SW480 (cell line): Measurements from ENCODE around the gene PCDH17.

Source experiments
- DNase-seq: peaks from one replicate; pipeline ENCODE4 v3.0.0-alpha.2; 2016; ENCODE audit warnings: low spot score

PCDH17 gene

DNA sequence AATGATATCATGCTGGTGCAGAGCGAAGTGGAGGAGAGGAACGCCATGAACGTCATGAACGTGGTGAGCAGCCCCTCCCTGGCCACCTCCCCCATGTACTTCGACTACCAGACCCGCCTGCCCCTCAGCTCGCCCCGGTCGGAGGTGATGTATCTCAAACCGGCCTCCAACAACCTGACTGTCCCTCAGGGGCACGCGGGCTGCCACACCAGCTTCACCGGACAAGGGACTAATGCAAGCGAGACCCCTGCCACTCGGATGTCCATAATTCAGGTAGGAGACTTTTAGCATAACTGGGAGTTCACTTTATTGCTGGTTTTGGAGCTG, 3.3 kb downstream of the PCDH17 start:
- no peak for DNase-seq

DNA sequence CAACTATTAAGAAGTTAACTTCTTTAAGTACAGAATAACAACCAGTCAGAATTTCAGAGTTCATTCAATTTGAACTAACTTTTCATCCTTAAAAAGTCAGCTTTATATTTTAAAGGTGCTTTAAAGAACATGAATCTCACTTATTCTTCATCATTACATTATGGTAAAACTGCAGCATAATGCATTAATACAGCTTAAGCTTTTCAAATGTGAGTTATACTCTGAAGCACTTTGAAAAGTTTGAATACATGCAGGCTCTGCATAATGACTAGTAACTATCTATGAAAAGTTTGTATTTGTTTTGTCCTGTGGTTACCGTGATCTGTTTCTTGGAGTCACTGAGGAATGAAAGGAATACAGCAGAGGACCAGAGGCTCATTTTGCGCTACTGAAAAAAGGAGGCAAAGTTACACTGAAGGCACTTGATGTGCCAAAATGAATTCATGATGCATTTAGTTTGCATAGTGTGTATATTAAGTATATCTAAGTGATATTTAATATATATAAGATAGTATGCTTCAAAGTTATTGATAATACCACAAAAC, 4.1 kb downstream of the PCDH17 start:
- no peak for DNase-seq

GRCh38 chr13:57636816-57637215, 5.3 kb downstream of the PCDH17 start:
- no peak for DNase-seq

DNA sequence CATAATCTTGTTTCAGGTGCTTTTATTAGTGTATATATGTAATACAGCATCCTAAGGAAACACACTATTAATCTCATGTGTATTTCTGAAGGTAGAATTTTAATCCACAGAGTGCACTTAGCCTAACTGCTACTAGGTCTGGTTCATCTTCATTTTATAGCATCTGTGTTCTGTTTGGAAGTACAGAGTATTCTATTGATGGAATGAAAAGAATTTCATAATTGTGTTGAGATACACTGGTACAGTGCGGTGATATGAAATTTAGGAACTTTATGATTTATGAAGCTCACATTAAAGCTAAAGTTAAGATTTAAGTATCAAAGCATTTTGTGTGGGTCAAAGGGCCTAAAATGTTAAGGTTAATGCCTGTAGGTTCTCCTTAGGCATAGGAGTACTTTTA, 6.0 kb downstream of the PCDH17 start:
- no peak for DNase-seq

DNA sequence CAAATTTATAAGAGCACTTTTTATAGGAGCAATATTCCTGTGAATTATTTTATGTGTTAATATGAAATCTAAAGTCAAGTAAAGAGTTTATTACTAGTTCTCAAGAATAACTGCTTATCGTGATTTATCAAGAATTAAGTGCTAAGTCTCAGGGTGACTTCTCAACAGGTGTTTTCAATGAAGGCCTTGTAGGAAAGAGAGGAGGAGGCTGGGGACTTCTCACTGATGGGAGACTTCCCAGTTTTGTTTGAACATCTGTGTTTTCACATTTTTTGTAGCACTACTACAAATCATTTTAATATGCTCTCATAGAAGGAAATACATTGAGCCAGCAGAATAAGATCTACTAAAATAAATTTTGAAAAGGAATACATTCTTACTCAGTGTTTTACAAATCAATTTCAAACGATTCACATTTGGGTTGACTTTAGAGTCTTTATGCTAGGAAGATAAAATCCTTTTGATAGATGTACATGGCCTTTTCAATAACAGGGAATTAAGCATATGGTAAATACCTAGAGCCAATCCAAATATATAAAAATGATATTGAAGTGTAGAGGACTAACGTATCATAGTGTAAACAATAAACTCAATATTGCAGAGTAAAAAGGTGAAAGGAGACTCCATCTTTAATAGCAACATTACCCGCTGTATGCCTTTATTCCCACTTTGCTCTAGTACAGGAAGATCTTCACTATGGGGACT, 6.8 kb downstream of the PCDH17 start:
- no peak for DNase-seq

DNA sequence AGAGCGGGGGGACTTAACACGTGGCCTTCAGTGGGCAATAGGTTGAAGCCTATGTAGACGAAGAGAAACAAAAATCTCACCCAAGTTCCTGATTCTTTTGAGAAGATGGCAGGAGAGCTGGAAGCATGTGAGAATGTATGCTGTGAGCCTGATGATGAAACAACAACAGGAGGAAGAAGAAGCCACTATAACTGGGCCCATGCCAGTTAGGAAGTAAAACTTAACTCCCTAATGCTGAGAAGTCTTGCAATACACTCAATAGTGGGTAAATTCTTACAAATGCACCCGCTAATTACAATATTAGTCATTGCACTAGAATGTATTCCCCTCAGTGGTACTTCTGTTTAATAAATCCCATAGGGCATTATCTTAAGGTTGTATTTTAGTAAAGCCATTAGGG, 9.1 kb downstream of the PCDH17 start:
- DNase-seq: no peak

- no peak for DNase-seq
Observed at GRCh38 chr13:57641051-57641450, 9.5 kb downstream of the PCDH17 start.

GRCh38 chr13:57644106-57644505, 12.6 kb downstream of the PCDH17 start:
- DNase-seq: no peak

DNA sequence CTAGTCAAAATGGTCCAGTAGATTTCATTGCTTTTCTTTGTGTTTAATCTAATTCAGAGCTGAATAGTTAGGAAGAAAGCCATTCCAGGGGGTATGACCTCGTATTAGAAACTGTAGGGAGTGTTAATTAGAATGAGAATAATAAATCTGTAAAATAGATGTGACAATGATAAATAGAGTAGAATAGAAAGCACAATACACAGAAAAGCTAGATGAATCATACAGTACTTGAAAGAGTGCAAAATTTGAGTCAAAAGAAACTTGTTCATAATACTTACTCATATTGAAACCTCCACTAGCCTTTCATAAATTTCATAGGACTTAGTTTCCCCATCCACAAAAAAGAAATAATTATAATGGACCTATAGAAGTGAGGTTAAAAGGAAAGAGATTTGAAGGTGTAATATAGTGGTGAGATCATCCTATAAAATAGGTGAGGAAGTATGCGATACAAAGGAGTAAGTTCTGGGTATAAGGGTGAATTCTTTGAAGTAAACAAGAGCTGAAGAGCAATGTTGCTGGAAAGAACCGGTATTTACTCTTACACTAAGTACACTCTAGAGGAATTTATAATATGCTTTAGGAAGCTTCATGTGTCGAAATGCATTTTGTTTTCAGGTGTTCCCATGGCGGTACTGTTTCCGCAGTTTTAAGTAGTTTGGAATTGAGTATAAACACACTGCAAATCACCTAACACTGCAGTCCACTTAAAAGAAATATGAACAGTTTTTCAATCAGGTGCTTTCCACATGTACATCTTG, 21.9 kb downstream of the PCDH17 start:
- DNase-seq: no peak

- DNase-seq: no peak
Observed at GRCh38 chr13:57665481-57665880, 33.9 kb downstream of the PCDH17 start.

DNA sequence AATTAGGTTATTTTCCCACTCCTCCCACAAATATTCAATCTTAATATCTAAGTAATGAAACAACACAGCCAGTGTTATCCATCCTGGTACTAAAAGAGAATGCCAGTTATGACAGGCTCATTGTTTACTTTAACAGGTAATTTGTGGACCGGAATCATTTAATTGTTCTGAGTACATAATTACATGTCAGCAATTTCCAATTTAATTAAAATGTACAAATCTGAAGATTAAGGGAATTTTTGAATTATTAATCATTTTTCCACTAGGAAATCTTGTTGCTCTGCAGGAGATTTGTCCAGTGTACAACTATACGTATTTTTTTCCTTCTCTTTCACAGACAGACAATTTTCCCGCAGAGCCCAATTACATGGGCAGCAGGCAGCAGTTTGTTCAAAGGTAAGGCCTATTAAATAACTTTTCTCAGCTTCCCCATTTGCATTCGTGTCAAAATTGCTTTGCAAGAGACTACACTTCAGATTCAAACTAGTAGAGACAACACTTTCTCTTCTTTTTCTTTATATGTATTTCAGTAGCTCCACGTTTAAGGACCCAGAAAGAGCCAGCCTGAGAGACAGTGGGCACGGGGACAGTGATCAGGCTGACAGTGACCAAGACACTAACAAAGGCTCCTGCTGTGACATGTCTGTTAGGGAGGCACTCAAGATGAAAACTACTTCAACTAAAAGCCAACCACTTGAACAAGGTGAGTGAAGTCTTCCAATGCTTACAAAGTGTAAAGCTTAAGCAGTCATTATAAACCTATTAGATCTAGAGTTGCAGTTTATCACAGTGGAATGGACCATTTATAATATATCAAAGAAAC, 34.8 kb downstream of the PCDH17 start:
- no peak for DNase-seq

DNA sequence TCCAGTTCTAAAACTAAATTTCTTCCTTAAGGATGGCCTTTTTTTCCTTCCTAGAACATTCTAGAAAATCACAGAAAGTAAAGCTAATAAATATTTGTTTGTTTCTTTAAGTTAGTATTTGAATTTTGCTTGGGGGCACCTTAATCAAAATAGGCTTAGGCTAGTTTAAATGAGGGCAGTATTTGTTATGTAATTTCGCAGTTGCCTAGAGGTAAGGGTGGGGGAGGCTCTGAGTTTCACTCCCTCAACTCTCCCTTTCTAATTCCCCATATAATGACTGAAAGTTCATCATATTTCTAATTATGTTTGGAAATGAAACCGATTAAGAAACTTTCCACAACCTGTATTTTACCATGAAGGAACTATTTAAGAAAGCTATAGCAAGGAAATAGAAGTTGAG, 40.6 kb downstream of the PCDH17 start:
- DNase-seq: no peak

- no peak for DNase-seq
Observed at GRCh38 chr13:57673197-57673596, 41.7 kb downstream of the PCDH17 start.

DNA sequence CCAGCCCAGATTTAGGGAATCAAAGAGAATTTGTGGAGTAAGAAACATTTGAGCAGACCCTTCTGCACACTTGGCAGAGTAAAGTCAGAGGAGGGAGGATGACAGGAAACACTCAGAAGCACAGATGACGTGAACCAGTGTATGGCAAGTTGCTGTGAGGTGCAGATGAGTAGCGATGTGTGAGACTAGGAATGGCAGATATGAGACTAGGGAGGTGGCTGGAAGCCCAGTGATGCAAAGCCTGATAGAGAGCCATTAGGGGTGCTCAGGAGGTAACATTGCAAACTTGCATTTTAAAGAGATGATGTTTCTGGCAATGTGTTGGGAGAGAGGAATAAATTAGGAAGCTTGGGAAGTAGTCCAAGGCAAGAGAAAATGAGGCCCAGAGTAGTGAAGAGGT, 44.0 kb downstream of the PCDH17 start:
- no peak for DNase-seq

GRCh38 chr13:57680609-57681008, 49.1 kb downstream of the PCDH17 start:
- no peak for DNase-seq

- DNase-seq: no peak
Observed at GRCh38 chr13:57682128-57682716, 50.7 kb downstream of the PCDH17 start.

- DNase-seq: no peak
Observed at GRCh38 chr13:57698851-57699250, 67.3 kb downstream of the PCDH17 start.

DNA sequence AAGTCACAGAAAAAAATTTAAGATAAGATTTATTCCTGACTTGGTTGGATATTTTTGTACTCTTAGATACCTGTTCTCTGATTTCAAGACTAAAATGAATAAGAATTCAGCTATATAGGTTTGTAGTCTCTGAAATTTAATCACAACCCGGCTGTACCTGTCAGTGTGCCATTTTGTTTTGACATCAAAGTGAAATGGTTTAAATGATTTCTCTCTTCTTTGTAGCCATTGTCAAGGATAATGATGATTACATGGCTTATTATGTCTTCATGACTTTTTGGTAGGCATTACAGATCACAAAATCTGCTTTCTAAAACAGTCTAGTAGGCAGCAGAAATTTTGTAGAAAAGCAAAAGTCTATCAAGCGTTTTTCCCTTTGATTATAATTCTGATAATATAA, 72.5 kb downstream of the PCDH17 start:
- no peak for DNase-seq

- DNase-seq: no peak
Observed at GRCh38 chr13:57716295-57716694, 84.8 kb downstream of the PCDH17 start.

DNA sequence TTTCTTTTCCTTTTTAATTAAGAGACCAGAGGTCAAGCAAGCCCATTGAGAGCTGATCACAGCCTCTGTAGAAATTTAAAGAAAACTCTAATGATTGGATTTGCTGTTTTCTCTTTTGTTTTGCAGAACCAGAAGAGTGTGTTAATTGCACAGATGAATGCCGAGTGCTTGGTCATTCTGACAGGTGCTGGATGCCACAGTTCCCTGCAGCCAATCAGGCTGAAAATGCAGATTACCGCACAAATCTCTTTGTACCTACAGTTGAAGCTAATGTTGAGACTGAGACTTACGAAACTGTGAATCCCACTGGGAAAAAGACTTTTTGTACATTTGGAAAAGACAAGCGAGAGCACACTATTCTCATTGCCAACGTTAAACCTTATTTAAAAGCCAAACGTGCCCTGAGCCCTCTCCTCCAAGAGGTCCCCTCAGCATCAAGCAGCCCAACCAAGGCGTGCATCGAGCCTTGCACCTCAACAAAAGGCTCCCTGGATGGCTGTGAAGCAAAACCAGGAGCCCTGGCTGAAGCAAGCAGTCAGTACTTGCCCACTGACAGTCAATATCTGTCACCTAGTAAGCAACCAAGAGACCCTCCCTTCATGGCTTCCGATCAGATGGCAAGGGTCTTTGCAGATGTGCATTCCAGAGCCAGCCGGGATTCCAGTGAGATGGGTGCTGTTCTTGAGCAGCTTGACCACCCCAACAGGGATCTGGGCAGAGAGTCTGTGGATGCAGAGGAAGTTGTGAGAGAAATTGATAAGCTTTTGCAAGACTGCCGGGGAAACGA, 93.1 kb downstream of the PCDH17 start:
- DNase-seq: no peak

- DNase-seq: no peak
Observed at GRCh38 chr13:57725480-57725879, 93.9 kb downstream of the PCDH17 start.

GRCh38 chr13:57726981-57727380, 95.4 kb downstream of the PCDH17 start:
- DNase-seq: no peak
